GM19099 (cell line): ENCODE data around the gene SPOCK2.

ENCODE experiments used
- POLR2A ChIP-seq: IDR thresholded peaks from 3 replicates; pipeline ENCODE4 v1.6.1; 2011; ENCODE audit warnings: low read depth; ENCODE audit not compliant: insufficient read length; ENCODE audit errors: extremely low read depth

Gene SPOCK2

GRCh38 chr10:72039377-72039776, 49.0 kb downstream of the SPOCK2 start:
- no peak for TF ChIP-seq POLR2A

- no peak for TF ChIP-seq POLR2A
Observed at GRCh38 chr10:72038458-72039001, 49.8 kb downstream of the SPOCK2 start.

GRCh38 chr10:72037811-72038210, 50.5 kb downstream of the SPOCK2 start:
- TF ChIP-seq POLR2A, result no peak

- TF ChIP-seq POLR2A, result no peak
Observed at GRCh38 chr10:72037266-72037665, 51.1 kb downstream of the SPOCK2 start.

GRCh38 chr10:72035252-72035887, 53.0 kb downstream of the SPOCK2 start:
- no peak for TF ChIP-seq POLR2A

GRCh38 chr10:72034761-72035160, 53.6 kb downstream of the SPOCK2 start:
- TF ChIP-seq POLR2A, result no peak

- no peak for TF ChIP-seq POLR2A
Observed at GRCh38 chr10:72034040-72034499, 54.3 kb downstream of the SPOCK2 start.

- no peak for TF ChIP-seq POLR2A
Observed at GRCh38 chr10:72031706-72032105, 56.6 kb downstream of the SPOCK2 start.

GRCh38 chr10:72030762-72031543, 57.4 kb downstream of the SPOCK2 start:
- TF ChIP-seq POLR2A, result no peak

- TF ChIP-seq POLR2A, result no peak
Observed at GRCh38 chr10:72029414-72029813, 58.9 kb downstream of the SPOCK2 start.

GRCh38 chr10:72027498-72027897, 60.9 kb downstream of the SPOCK2 start:
- no peak for TF ChIP-seq POLR2A

GRCh38 chr10:72026278-72027111, 61.9 kb downstream of the SPOCK2 start:
- no peak for TF ChIP-seq POLR2A

GRCh38 chr10:72025832-72026231, 62.5 kb downstream of the SPOCK2 start:
- TF ChIP-seq POLR2A, result no peak

GRCh38 chr10:72025400-72025799, 63.0 kb downstream of the SPOCK2 start:
- no peak for TF ChIP-seq POLR2A

GRCh38 chr10:72024596-72024995, 63.8 kb downstream of the SPOCK2 start:
- no peak for TF ChIP-seq POLR2A

- no peak for TF ChIP-seq POLR2A
Observed at GRCh38 chr10:72022228-72022627, 66.1 kb downstream of the SPOCK2 start.
